Globus pallidus (tissue), 1 donor: ENCODE measurements around the gene KCNB1.

Source experiments
- DNase-seq: peaks from one replicate; pipeline ENCODE4 v3.0.0-alpha.2; 2015; ENCODE audit warnings: low spot score

KCNB1 gene

DNA sequence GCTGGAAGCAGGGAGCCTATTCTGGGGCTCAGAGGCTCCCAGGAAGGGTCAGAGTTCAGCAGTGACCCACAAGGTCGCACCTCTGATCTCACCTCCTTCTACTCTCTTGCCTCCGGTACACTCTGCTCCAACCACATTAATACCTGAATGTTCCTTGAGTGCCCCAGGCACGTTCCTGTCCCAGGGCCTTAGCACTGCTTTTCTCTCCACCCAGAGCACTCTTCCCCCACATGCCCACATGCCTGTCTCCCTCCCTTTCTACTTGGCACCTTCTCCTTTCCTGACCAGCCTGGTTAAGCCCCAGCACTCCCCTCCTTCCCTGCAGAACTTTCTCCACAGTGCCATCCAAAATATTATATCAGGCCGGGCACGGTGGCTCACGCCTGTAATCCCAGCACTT, 13.4 kb downstream of the KCNB1 start:
- no peak for DNase-seq

DNA sequence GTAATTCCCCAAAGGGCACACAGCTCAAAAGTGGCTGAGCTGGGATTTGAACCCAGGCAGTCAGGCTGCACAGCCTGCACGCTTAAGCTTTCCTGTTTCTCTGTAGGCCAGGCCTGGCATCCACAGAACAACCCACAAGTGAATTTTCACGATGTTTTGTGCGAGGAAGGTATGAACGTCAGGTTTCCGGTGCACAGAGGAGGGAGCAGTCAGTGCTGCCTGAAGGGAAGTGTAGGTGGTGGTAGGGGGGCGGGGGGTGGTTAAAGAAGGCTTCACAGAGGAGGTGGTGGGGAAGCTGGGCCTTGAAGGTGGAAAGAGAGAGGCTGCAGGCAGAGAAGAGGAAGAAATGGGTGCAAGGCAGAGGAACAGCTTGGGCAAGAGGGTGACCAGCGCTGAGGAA, 14.1 kb downstream of the KCNB1 start:
- DNase-seq, result no peak

DNA sequence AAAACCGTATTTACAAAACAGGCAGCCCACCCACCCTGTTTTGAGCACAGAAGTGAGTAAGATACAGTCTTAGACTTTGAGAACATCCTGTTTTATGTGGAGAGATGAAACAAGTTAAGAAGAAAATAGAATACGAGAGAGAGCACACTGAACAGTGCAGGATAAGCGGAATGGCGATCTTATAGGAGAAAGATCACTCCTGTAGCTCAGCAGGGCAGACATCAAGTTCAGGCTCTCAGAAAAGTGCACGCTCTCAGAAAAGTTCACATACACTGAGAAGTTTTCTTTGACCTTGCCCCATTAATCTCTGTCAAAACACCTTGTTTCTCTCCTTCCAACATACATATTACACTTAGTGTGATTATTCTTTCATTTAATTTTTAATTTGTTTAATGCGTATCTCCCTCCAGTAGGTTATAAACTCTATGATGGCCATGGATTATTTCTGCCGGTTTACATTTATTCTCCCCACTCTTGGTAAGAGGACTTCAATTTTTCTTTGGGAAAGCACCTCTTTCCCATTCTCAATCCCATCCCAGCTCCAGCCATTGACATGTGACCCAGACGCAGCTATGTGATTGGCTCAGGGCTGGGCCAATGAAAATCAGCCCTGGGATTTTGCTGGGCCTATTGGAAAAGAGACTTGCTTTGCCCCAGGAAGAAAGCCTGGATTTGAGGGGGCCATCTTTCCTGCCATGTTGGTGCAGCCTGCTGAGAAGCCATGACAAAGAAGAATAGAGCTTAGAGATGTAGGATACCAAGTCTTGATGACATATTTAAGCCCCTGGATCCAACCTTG, 16.2 kb downstream of the KCNB1 start:
- no peak for DNase-seq

DNA sequence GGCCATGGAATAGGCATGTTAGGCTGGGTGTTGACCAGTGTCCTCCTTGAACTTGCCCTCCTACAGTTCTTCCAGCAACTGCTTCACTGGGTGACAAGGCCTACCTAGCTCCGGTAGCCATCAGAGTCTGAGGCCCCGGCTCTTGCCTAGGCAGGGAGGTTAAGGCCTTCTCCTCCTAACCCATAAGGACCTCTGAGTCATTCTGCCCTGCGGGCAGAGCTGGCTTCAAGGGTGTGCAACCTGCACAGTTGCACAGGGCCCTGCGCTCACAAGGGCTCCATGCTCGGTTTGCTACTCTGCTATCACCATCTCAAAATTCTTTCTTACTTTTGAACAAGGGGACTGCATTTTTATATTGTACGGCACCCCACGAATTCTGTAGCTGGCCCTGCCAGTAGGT, 17.9 kb downstream of the KCNB1 start:
- no peak for DNase-seq

DNA sequence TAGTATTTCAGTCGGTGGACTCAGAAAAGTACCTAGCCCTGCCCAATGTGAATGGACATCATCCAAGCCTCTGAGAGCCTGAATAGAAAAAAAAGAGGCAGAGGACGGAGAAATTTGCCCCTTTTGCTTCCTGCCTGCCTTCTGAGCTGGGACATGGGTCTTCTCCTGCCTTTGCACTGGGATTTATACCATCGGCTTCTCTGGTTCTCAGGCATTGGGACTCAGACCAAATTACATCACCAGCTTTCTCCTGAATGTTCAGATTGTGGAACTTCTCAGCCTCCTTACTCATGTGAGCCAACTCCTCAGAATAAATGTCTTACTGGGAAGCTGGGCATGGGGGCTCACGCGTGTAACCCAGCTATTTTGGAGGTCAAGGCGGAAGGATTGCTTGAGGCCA, 19.8 kb downstream of the KCNB1 start:
- no peak for DNase-seq

DNA sequence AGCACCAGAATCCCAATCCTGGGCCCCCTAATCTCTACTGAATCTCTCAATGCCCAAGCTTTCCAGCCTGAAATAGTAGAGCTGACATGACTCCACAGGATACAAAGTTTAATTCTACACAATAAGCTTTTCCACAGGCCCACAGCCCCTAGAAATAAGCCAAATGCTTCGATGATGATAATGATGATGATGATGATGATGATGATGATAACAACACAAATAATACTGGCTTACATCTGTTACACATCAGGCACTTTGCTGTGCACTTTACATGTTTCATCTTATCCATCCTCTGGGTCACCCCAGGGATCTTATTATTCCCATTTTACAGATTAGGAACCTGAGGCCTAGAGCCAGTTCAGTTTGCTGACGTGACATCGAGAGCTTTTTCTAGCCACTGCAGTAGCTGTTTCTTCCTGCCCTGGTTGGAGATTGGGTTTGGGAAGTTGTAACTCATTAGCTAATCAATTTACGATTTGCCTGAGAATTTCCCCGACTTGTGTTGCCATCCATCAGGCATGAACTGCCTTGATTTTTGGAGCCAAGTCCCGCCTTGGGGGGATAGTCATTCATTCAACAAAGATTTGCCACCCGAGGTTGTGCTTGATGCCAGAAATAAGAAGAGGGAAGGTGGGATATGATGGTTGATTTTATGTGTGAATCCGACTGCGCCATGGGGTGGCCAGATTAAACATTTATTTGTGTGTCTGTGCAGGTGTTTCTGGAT, 20.4 kb downstream of the KCNB1 start:
- no peak for DNase-seq

DNA sequence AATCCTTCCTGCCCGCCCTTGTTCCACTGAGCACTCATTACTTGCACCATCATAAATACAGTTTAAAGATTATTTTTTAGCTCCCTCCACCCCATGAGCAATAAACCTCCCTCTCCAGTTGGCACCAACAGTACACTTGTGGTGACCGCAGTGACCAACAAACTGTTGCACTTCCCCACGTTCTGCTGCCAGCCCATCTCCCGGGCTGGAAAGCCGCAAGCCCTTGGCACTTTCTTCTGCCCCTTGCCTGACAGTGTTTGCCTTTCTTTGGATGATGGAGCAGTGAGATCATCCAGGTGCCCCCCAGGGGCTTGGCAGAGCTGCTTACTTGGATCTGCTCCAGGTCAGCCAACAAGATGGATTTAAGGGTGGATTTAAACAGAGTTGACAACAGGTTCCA, 21.6 kb downstream of the KCNB1 start:
- no peak for DNase-seq

DNA sequence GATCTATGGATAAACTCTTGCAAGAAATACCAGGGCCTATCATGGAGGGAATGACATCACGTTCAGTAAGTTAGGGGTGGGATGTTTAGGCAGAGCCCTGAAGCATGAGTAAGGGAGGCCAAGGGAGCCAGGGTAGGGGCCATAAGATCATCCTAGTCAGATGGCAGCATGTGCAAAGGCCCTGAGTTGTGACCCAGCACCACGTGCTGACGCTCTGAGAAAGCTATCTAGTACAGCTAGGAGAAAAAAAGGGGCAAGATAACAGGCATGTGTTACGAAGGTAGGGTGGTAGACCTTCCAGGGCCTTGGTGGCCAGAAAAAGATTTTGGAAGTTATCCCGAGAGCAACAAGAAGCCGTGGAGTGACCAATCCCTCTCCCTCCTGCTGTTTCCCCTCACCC, 22.3 kb downstream of the KCNB1 start:
- no peak for DNase-seq

DNA sequence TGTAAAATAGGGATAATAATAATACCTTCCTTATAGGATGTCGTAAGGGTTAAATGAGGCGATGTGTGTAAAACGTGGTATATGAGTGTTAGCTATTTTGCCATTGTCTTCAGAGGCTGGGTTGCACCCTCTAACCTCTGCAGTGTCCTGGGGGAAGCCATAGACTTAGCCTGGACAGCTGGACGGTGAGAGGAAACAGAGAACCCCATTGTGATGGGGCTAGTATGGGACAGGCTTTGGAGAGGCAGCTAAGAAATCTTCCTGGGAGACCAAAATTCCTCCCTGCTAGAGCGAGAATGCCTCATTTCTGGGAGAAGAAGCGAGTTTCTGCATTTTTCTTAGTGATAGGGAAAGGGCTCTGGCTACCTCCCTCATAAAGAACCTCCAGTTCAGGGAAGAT, 22.8 kb downstream of the KCNB1 start:
- DNase-seq, result no peak

DNA sequence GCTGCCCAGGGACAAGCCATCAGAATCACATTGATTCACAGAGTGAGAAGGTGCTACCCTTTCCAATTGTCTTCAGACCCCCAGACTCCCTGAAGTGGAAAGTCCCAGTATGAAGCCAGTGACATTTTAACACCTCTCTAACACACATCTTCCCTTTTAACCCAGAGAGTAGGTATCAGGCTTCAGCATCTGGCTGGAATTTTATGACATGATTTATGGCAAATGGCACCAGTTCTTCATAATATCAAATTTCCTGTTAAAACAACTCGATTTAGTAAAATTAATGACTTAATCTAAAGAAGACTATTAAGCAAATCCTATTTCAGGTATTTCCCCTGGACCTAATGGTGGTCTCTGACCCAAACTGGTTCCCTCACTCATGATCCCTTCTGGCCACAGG, 25.0 kb downstream of the KCNB1 start:
- DNase-seq, result no peak

DNA sequence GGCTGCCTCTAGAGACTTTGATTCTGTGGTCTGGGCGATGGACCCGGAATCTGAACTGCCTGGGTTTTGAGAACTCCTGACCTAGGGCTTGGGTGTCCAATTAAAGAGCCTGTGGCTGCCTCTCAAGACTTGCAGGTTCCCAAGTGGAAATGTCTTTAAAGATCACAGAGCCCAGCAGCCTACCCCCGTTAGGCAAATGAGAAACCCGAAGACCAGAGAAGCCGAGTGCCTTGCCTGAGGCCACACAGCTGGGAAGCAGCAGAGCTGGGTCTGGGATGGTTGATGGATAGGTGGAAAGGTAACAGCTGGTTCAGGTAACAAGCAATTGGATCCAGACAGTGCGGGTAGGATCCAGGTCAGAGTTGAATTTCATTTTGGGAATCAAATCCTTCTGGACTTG, 25.8 kb downstream of the KCNB1 start:
- no peak for DNase-seq

DNA sequence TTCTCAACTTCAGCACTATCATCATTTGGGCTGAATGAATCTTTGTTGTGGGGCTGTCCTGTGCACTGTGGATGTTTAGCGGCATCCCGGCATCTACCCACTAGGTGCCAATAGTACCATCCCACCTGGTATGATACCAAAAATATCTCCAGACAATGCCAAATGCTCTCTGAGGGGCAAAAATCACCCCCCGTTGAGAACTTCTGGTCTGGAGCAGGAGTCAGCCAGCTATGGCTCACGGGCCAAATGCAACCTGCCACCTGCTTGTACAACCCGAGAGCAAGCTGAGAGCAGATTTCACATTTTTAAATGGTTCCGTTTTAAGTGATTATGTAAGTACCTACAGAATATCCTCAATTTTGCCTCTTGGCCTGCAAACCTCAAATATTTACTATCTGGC, 26.8 kb downstream of the KCNB1 start:
- no peak for DNase-seq

DNA sequence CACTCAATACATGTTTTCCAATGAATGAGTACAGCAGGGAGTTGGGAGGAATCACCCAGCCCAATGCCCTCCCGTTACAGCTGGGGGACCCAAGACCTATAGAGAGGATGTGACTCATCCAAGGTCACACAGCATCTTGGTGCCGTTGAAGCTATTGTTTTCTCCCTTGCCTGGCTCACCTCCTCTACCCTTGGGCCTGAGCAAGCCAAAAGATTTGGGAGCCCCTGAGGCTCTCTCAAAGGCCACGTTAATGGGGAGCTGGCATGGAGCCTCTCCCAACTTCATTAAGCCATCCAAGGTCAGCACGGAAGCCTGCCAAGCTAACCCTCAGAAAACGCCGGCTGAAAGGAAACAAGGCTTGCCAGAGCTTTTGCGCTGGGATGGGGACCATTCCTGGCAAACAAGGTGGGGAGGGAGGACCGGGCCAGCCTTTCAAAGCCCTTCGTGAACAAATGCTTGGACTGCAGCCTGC, 30.4 kb downstream of the KCNB1 start:
- peak; percentile 65 for DNase-seq

DNA sequence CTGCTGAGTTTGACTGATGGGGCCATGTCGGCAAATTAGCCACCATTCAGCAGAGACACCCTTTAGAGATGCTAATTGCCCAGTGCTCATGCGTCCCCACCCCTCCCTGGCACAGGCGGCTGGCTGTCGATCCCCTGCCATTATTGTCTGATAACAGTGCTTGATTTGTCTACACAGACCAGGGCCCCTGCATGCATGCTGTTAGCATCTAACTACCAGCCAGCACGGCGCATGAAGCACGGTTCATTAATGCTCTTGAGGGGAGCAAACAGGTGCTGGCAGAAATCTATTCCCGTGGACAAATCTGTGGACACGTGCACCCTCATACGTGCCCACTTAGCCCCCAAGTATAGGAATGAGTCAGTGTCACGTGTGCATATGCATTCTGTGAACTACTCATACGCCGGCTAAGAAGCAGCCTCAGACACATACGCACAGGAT, 32.2 kb downstream of the KCNB1 start:
- no peak for DNase-seq

DNA sequence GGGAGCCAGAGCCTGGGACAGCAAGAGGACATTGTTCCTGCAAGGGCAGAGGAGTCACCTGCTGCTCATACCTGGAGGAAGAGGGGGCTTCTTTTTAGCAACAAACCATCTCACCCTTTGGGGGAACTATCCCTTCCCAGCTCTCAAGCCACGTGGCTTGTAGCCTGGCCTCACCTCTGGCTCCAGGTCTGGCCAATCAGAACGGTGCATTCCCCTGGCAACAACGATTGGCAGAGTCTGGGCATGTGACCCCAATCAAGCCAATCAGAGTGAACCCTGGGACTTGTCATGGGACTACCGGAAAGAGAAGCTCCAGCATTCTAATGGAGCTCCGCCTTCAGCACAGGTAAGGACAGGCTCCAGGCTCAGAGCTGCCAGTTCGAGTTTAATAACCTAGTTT, 33.6 kb downstream of the KCNB1 start:
- no peak for DNase-seq

DNA sequence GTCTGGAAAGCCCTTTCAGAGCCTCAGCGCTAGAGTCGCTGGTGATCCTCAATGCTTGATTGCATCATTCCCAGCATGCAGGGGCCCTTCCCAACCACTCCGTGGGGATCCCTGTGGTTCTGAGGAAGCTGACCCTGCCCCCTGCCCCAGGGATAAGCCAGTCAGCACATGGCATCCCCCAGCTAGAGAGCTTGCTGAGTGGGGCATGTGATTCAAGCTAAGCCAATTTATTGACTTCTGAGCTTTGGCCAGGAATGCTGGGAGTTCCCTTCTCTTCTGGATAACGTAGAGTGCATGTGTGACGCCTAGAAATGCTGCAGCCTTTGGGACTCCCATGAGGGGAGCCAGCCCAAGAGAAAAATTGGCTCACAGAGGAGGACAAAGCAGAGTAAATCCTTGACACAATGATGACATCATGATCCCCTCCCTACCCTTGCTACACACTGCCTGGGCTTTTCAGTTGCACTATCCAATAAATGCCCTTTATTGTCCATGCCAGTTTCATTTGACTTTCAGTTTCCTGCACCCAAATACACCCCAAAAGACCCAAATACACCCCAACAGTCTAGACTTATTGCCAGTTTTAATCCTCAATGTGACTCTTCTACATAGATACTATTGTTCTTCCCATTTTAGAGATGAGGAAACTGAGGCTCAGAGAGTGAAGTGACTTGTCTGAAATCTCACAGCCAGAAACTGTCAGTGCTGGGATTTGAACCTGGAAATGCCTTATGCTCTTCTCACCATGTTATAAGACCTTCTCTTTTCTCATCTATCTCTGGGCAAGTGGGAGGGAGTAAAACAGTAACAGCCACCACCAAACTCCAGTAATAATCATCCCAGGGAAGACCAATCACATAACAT, 34.3 kb downstream of the KCNB1 start:
- no peak for DNase-seq

DNA sequence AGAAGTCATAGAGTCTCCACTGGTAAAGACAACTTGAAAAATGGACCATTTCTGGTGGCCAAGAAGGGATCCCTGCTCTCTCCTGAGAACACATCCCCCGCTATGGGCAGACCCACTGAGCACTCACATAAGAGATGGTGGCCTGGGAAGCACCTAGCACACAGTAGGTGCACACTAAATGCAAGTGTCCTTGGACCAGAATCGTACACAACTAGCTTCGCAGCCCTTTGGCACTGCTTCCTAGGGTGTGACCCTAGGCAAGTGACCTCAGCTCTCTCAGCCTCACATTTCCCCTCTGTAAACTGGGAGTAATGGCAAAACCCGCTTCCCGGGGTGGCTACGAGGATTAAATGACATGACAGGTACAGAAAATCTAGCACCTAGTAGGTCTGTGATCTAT, 35.1 kb downstream of the KCNB1 start:
- DNase-seq, result no peak

DNA sequence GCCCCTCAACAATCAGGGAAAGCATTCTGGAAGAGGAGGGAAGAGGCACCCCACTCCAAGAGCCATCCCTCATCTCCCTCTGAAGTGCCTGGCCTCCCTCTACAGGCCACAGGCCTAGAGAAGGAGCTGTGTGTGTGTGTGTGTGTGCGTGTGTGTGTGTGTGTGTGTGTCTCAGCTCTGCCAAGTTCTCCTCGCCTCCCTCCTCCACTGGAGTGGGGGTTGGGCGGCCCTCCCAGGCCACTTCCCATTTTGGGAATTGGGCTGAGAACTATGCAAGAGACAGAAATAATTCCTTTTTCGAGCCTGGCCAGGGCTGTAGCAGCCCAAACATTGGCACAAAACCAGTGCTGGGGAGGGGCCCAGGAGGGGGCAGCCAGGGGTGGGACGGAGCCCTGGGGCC, 35.7 kb downstream of the KCNB1 start:
- peak; percentile 35 for DNase-seq

DNA sequence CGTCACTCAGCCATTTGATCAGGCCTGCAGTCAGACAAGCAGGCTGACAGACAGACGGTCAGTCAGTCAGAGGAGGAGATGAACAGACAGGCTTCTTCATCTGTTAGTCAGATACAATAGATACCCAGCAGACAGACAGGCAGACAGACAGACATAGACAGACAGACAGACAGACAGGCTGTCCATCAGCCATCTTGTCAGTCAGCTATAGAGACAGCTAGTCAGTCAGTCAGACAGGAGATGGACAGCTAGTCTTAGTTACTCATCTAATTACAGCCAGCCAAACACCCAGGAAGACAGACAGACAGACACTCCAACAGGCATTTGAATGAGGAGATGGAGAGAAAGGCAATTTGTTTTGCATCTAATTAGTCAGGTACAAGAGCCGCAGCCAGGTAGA, 36.4 kb downstream of the KCNB1 start:
- DNase-seq, result no peak

DNA sequence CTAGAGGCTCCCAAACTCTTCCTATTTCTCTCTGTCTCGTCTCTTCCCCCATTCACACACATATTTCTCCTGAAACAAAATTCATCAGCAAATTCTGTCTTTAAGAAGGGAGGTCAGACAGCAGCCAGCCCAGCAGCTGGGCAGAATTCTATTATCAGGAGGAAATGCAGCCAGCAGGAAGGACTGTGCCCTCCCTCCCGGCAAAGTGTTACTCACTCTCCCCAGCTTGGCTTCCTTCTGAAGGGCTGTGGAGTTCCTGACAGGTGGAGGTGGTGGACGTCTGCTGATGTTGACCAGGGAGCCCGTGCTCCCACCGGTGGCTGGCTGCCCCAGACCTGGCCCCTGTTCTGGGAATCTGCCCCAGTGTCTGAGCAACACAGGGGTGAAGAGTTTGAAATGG, 37.3 kb downstream of the KCNB1 start:
- DNase-seq, result no peak

DNA sequence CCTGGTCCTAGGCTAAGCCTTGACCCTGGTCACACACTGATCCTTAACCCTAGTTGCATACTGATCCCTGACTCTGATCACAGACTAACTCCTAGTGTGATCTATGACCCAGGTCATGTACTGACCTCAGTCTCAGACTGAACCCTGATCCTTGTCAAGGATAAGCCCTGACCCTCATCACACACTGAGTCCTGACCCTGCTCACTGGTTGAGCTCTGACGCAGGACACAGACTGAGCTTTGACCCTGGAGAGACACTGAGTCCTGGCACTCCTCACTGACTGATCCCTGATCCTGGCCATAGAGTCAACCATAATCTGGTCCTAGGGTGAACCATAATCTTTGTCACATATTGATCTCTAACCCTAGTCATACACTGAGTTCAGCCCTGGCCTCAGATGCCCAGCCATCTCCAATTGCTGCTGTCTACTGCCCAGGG, 37.9 kb downstream of the KCNB1 start:
- no peak for DNase-seq

DNA sequence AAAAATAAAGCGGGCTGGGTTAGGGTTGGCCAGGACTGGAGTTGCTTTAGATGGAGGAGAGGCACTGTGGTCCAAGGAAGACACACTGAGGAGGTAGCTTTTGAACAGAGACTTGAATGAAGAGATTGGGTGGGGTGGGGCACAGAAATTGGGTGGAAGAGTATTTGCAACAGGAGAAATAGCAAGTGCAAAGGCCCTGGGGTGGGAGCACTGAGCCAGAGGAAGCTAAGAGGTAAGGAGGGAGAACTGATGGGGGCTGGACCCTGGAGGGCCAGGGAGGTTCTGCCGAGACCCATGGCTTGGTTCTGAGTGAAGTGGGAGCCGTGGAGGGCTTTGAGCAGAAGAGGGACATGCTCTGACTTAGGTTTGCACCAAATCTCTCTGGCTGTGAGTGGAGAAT, 45.4 kb downstream of the KCNB1 start:
- no peak for DNase-seq

DNA sequence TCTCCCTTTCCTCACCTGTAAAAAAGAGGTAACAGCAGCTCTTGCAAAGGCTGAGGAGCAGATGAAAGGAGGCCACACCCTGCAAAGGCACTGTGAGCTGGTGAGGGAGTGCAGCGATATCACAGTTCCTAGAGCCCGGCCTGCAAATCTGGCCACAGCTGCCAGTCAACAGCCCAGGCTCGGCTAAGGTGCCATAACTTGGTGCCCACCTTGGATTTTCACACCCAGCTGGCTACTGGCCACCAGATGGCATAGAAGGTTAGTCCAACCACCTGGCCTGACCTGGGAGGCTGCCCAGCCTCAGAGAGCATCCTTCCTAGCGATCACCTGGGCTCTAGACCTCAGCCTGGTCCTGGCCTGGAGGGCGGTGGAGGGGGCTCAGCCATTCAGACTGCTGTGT, 46.8 kb downstream of the KCNB1 start:
- DNase-seq, result no peak
